HG03135 (cell line): ENCODE data around the gene NSG1.
"Not testable (repeated sequence)": the region's sequence is repeated elsewhere in the genome, so short reads cannot be mapped to it uniquely, and the experiment has no call there.

Source experiments
- ATAC-seq: cut with Tn5 transposase; IDR thresholded peaks from one replicate; pipeline ENCODE4 v1.9.1; 2021; ENCODE audit warnings: mild to moderate bottlenecking, moderate library complexity; ENCODE audit not compliant: unreplicated experiment

NSG1 gene

GRCh38 chr4:4465238-4465637 lies 78.3 kb downstream of the NSG1 start:
- not testable (repeated sequence) for ATAC-seq
